HG02973 (cell line): Measurements from ENCODE around the gene RNASEH2C.
"Not testable (repeated sequence)": the region's sequence is repeated elsewhere in the genome, so short reads cannot be mapped to it uniquely, and the experiment has no call there.

Experiments used
- ATAC-seq: cut with Tn5 transposase; IDR thresholded peaks from one replicate; pipeline ENCODE4 v1.9.1; 2021; ENCODE audit warnings: moderate library complexity; ENCODE audit not compliant: unreplicated experiment

The RNASEH2C gene

GRCh38 chr11:65717906-65718305 lies 2.7 kb downstream of the RNASEH2C start:
- ATAC-seq: no peak

GRCh38 chr11:65716774-65717405 lies 3.7 kb downstream of the RNASEH2C start:
- ATAC-seq: no peak

- ATAC-seq: no peak
Measured at GRCh38 chr11:65716302-65716701, 4.3 kb downstream of the RNASEH2C start.

GRCh38 chr11:65714433-65714832 lies 6.2 kb downstream of the RNASEH2C start:
- ATAC-seq: no peak

GRCh38 chr11:65713212-65713969 lies 7.2 kb downstream of the RNASEH2C start:
- ATAC-seq: no peak

GRCh38 chr11:65712633-65713076 lies 7.9 kb downstream of the RNASEH2C start:
- no peak for ATAC-seq

GRCh38 chr11:65711785-65712632 lies 8.6 kb downstream of the RNASEH2C start, which contains the start of gene KAT5:
Gene KAT5, plus strand, starts transcription at chr11:65712252. Its CDS starts 16 bp downstream, at chr11:65712268.
- peak; percentile 74 for ATAC-seq

- no peak for ATAC-seq
Measured at GRCh38 chr11:65710421-65710820, 10.2 kb downstream of the RNASEH2C start.

GRCh38 chr11:65709661-65710060 lies 10.9 kb downstream of the RNASEH2C start:
- ATAC-seq: no peak

- ATAC-seq: no peak
Measured at GRCh38 chr11:65708451-65708850, 12.1 kb downstream of the RNASEH2C start.

- ATAC-seq: not testable (repeated sequence)
Measured at GRCh38 chr11:65707002-65707401, 13.6 kb downstream of the RNASEH2C start.

- ATAC-seq: not testable (repeated sequence)
Measured at GRCh38 chr11:65706303-65706763, 14.3 kb downstream of the RNASEH2C start.

GRCh38 chr11:65703846-65704245 lies 16.8 kb downstream of the RNASEH2C start:
- ATAC-seq: no peak

- no peak for ATAC-seq
Measured at GRCh38 chr11:65701686-65702085, 18.9 kb downstream of the RNASEH2C start.

- no peak for ATAC-seq
Measured at GRCh38 chr11:65700399-65700798, 20.2 kb downstream of the RNASEH2C start.

GRCh38 chr11:65699306-65699705 lies 21.3 kb downstream of the RNASEH2C start:
- no peak for ATAC-seq

- no peak for ATAC-seq
Measured at GRCh38 chr11:65698205-65698604, 22.4 kb downstream of the RNASEH2C start.

- no peak for ATAC-seq
Measured at GRCh38 chr11:65696802-65697552, 23.6 kb downstream of the RNASEH2C start.

GRCh38 chr11:65695459-65696241 lies 24.9 kb downstream of the RNASEH2C start:
- no peak for ATAC-seq

GRCh38 chr11:65692367-65692766 lies 28.2 kb downstream of the RNASEH2C start:
- no peak for ATAC-seq
